Endometrial microvascular endothelial cells (primary cell): ENCODE results near the gene CDC14B. TPM values are rescaled to one million over a fixed set of nuclear protein-coding genes. Genes with fewer than 3 reads are reported as not detected.

Experiments
- in situ Hi-C: cut with HindIII; loops from 2 replicates; pipeline ENCODE4 v1.10.0; 2017; ENCODE audit warnings: low sequenced_read_pairs, low pct_unique_long_range_greater_than_20kb; ENCODE audit errors: inconsistent ontology term
- total RNA-seq: library from RNA; depleted of rRNA; stranded (reverse); fragments of >200 nt; gene quantifications from one replicate; pipeline ENCODE4 v1.2.3, GENCODE V29; 2015; ENCODE audit errors: inconsistent ontology term

Gene CDC14B
- total RNA-seq, 1 donor from 2014 or later, result 1.6 TPM

- in situ Hi-C loops, result no loop called here
Measured at GRCh38 chr9:96493757-96494156, 125.9 kb downstream of the CDC14B start.

- in situ Hi-C loops, result no loop called here
Measured at GRCh38 chr9:96492993-96493531, 126.6 kb downstream of the CDC14B start.

GRCh38 chr9:96491880-96492525 is 127.6 kb downstream of the CDC14B start:
- in situ Hi-C loops, result no loop called here

GRCh38 chr9:96491079-96491879 is 128.4 kb downstream of the CDC14B start:
- in situ Hi-C loops, result no loop called here

GRCh38 chr9:96490534-96491078 is 129.0 kb downstream of the CDC14B start:
- in situ Hi-C loops, result no loop called here

- in situ Hi-C loops, result no loop called here
Measured at GRCh38 chr9:96489482-96489979, 130.1 kb downstream of the CDC14B start.

- in situ Hi-C loops, result no loop called here
Measured at GRCh38 chr9:96487949-96488348, 131.7 kb downstream of the CDC14B start.

- in situ Hi-C loops, result no loop called here
Measured at GRCh38 chr9:96487029-96487396, 132.6 kb downstream of the CDC14B start.

- in situ Hi-C loops, result no loop called here
Measured at GRCh38 chr9:96486386-96487028, 133.1 kb downstream of the CDC14B start.

- in situ Hi-C loops, result no loop called here
Measured at GRCh38 chr9:96485280-96485679, 134.4 kb downstream of the CDC14B start.

- in situ Hi-C loops, result no loop called here
Measured at GRCh38 chr9:96484521-96484931, 135.1 kb downstream of the CDC14B start.

- in situ Hi-C loops, result no loop called here
Measured at GRCh38 chr9:96483733-96484390, 135.8 kb downstream of the CDC14B start.

- in situ Hi-C loops, result no loop called here
Measured at GRCh38 chr9:96483197-96483596, 136.4 kb downstream of the CDC14B start.

GRCh38 chr9:96482476-96482875 is 137.2 kb downstream of the CDC14B start:
- in situ Hi-C loops, result no loop called here

- in situ Hi-C loops, result no loop called here
Measured at GRCh38 chr9:96480736-96481135, 138.9 kb downstream of the CDC14B start.

- in situ Hi-C loops, result no loop called here
Measured at GRCh38 chr9:96478829-96479371, 140.7 kb downstream of the CDC14B start.

- in situ Hi-C loops, result no loop called here
Measured at GRCh38 chr9:96476591-96476990, 143.1 kb downstream of the CDC14B start.

- in situ Hi-C loops, result no loop called here
Measured at GRCh38 chr9:96476013-96476412, 143.6 kb downstream of the CDC14B start.

- in situ Hi-C loops, result no loop called here
Measured at GRCh38 chr9:96467784-96468183, 151.9 kb downstream of the CDC14B start.
